Common myeloid progenitor, CD34-positive (primary cell): Measurements from ENCODE around the gene C1QTNF5.

Experiments
- CTCF ChIA-PET: fragments of 350-600 bp; sonication (Branson Sonifier 250); formaldehyde crosslinking; loops from one replicate; lab custom pipeline; 2021; ENCODE audit warnings: antibody characterized with exemption; lab: Charles Lee
- POLR2A ChIA-PET: fragments of 350-600 bp; sonication (Branson Sonifier 250); formaldehyde crosslinking; loops from one replicate; lab custom pipeline; 2021; ENCODE audit warnings: antibody characterized with exemption; lab: Charles Lee
- DNase-seq, 3 donors: peaks; one replicate each; pipeline versions ENCODE4 v3.0.0 to v3.0.0-alpha.2; 2013
- H3K27ac ChIP-seq, 2 experiments: 1 replicate in 1 of 2; 2 replicates in 1 of 2; pipeline ENCODE4 v1.7.0; 2013; ENCODE audit warnings: inconsistent platforms in 2 of 2, low read length in 2 of 2, mild to moderate bottlenecking in 2 of 2, low read depth in 1 of 2, moderate library complexity in 1 of 2; ENCODE audit not compliant: severe bottlenecking in 2 of 2, insufficient read depth in 1 of 2, poor library complexity in 1 of 2
- H3K27me3 ChIP-seq, 5 experiments: replicated peaks in 2 of 5; 1 replicate in 3 of 5; 2 replicates in 2 of 5; pipeline versions ENCODE4 v1.6.1 to v1.7.0; 2013; ENCODE audit warnings: low read length in 4 of 5, mild to moderate bottlenecking in 2 of 5, moderate library complexity in 2 of 5, inconsistent platforms in 1 of 5; ENCODE audit not compliant: insufficient read depth in 5 of 5, control insufficient read depth in 4 of 5
- H3K36me3 ChIP-seq, 4 experiments: 1 replicate in 2 of 4; 2 replicates in 2 of 4; pipeline versions ENCODE4 v1.6.1 to v1.7.0; 2013; ENCODE audit warnings: low read length in 3 of 4, control low read depth in 1 of 4, mild to moderate bottlenecking in 1 of 4; ENCODE audit not compliant: control insufficient read depth in 4 of 4, insufficient read depth in 4 of 4
- H3K4me1 ChIP-seq, 4 experiments: 1 replicate in 3 of 4; 2 replicates in 1 of 4; pipeline versions ENCODE4 v1.6.1 to v1.7.1; 2013; ENCODE audit warnings: low read length in 3 of 4, mild to moderate bottlenecking in 3 of 4, control low read depth in 1 of 4, inconsistent platforms in 1 of 4, moderate library complexity in 1 of 4; ENCODE audit not compliant: control insufficient read depth in 4 of 4, insufficient read depth in 4 of 4; ENCODE audit errors: control extremely low read depth in 1 of 4
- H3K4me3 ChIP-seq, 7 experiments: 1 replicate in 4 of 7; 2 replicates in 3 of 7; pipeline versions ENCODE4 v1.5.1 to v1.7.0; 2013; ENCODE audit warnings: mild to moderate bottlenecking in 7 of 7, low read length in 6 of 7, moderate library complexity in 6 of 7, inconsistent platforms in 2 of 7, low read depth in 2 of 7, control low read depth in 1 of 7; ENCODE audit not compliant: insufficient read depth in 4 of 7, control insufficient read depth in 1 of 7; ENCODE audit errors: extremely low read depth in 1 of 7
- H3K9me3 ChIP-seq, 5 experiments: 1 replicate in 4 of 5; 2 replicates in 1 of 5; pipeline versions ENCODE4 v1.6.1 to v1.7.1; 2013; ENCODE audit warnings: low read length in 4 of 5, mild to moderate bottlenecking in 2 of 5, inconsistent platforms in 1 of 5, low read depth in 1 of 5, moderate library complexity in 1 of 5; ENCODE audit not compliant: control insufficient read depth in 4 of 5, insufficient read depth in 2 of 5; ENCODE audit errors: control extremely low read depth in 1 of 5
- WGBS: methylation state at CpG from one replicate; pipeline ENCODE4 v1.1.5; 2013; ENCODE audit not compliant: insufficient coverage; 5-methylcytosine and 5-hydroxymethylcytosine counted together

C1QTNF5 gene

GRCh38 chr11:119337581-119338317 is 2.9 kb downstream of the C1QTNF5 start:
- WGBS: 89% methylated on average over 3 of the region's 9 CpGs
- POLR2A ChIA-PET: interaction anchor here (0.6 kb wide), 1 partner anchor 48 kb away, joined by 3 read pairs; no protein-coding TSS in a partner anchor

GRCh38 chr11:119336744-119337469 is 3.8 kb downstream of the C1QTNF5 start:
- Histone ChIP-seq H3K36me3 (peaks cover 4 to 15% (median 10%) of the 10 kb centered on the region in 4 experiments), H3K4me1 (peaks cover 0 to 49% (median 44%) of the 10 kb centered on the region in 4 experiments), H3K9me3 (no peaks in the 10 kb centered on the region), H3K4me3 (no peak overlapping the region), H3K27ac (no peak overlapping the region), H3K27me3 (peaks cover 0 to 36% (median 13%) of the 10 kb centered on the region in 5 experiments)
- POLR2A ChIA-PET: no interaction called here
- 95% methylated on average over 9 of the region's 9 CpGs for WGBS
- no peak for DNase-seq
- CTCF ChIA-PET: interaction anchor here (0.8 to 12.0 kb wide), 7 partner anchors 11 to 138 kb away, joined by 4 to 90 read pairs (median 7); no protein-coding TSS in a partner anchor

More at GRCh38 chr11:119337581-119338317, 2.9 kb downstream of the C1QTNF5 start:
- Histone ChIP-seq H3K4me1 (peaks cover 0 to 49% (median 44%) of the 10 kb centered on the region in 4 experiments), H3K9me3 (no peaks in the 10 kb centered on the region), H3K36me3 (peaks cover 4 to 15% (median 10%) of the 10 kb centered on the region in 4 experiments), H3K27me3 (peaks cover 0 to 44% (median 15%) of the 10 kb centered on the region in 5 experiments), H3K4me3 (no peak overlapping the region), H3K27ac (no peak overlapping the region)
- CTCF ChIA-PET: interaction anchor here (0.7 to 12.0 kb wide), 15 partner anchors 12 to 186 kb away, joined by 3 to 90 read pairs (median 4); no protein-coding TSS in a partner anchor
- DNase-seq: peak in 1 of 3 donors; percentile 32

- Histone ChIP-seq H3K4me3 (peak overlapping the region in 4 of 7 experiments; percentile 91 to 96 (median 94)), H3K9me3 (no peaks in the 10 kb centered on the region), H3K27ac (peak overlapping the region in 1 of 2 experiments; percentile 90), H3K36me3 (peaks cover 4 to 15% (median 10%) of the 10 kb centered on the region in 4 experiments), H3K4me1 (peaks cover 0 to 42% (median 36%) of the 10 kb centered on the region in 4 experiments), H3K27me3 (peaks cover 0 to 26% (median 12%) of the 10 kb centered on the region in 5 experiments)
- POLR2A ChIA-PET: no interaction called here
- CTCF ChIA-PET: interaction anchor here (1.1 to 12.0 kb wide), 4 partner anchors 13 to 38 kb away, joined by 3 to 90 read pairs (median 33); no protein-coding TSS in a partner anchor
- WGBS: 95% methylated on average over 29 of the region's 30 CpGs
- DNase-seq: no peak
These were observed 4.8 kb downstream of the C1QTNF5 start for GRCh38 chr11:119335655-119336543.

- H3K4me3 ChIP-seq: peak overlapping the region; percentile 53 to 96 (median 93)
- POLR2A ChIA-PET: no interaction called here
- peak overlapping the region in 1 of 2 experiments; percentile 90 for H3K27ac ChIP-seq
- H3K9me3 ChIP-seq: no peaks in the 10 kb centered on the region
- 83% methylated on average over 15 of the region's 15 CpGs for WGBS
- CTCF ChIA-PET: interaction anchor here (0.7 to 12.0 kb wide), 4 partner anchors 13 to 39 kb away, joined by 3 to 90 read pairs (median 32); no protein-coding TSS in a partner anchor
- peaks cover 4 to 15% (median 10%) of the 10 kb centered on the region in 4 experiments for H3K36me3 ChIP-seq
- no peak for DNase-seq
- H3K27me3 ChIP-seq: peaks cover 0 to 19% (median 12%) of the 10 kb centered on the region in 5 experiments
- H3K4me1 ChIP-seq: peaks cover 0 to 36% (median 29%) of the 10 kb centered on the region in 4 experiments
These were observed 5.5 kb downstream of the C1QTNF5 start for GRCh38 chr11:119335091-119335654.

- H3K36me3 ChIP-seq: peaks cover 4 to 15% (median 10%) of the 10 kb centered on the region in 4 experiments
- ChIA-PET POLR2A (no interaction called here), CTCF (interaction anchor here (0.7 to 8.3 kb wide), 2 partner anchors 12 to 22 kb away, joined by 3 to 90 read pairs; no protein-coding TSS in a partner anchor)
- peak; percentile 98 for DNase-seq
- peak within 1 kb of the TSS; percentile 53 to 96 (median 93) for H3K4me3 ChIP-seq
- WGBS: 0% methylated on average over 49 of the region's 54 CpGs
- peaks cover 0 to 10% (median 10%) of the 10 kb centered on the region in 5 experiments for H3K27me3 ChIP-seq
- no peaks in the 10 kb centered on the region for H3K9me3 ChIP-seq
- H3K4me1 ChIP-seq: peaks cover 0 to 29% (median 21%) of the 10 kb centered on the region in 4 experiments
- peak within 1 kb of the TSS; percentile 79 to 90 for H3K27ac ChIP-seq
These were observed 6.3 kb downstream of the C1QTNF5 start, which contains the start of gene RNF26 for GRCh38 chr11:119334174-119334930. TSS of gene RNF26 (plus strand) at chr11:119334527. CDS start at chr11:119335123, 596 bp downstream.
